HG03095 (cell line): ENCODE measurements around the gene ITGAE.
"Not testable (repeated sequence)": the region's sequence is repeated elsewhere in the genome, so short reads cannot be mapped to it uniquely, and the experiment has no call there.

ENCODE experiments used
- ATAC-seq: cut with Tn5 transposase; IDR thresholded peaks from one replicate; pipeline ENCODE4 v1.9.1; 2021; ENCODE audit warnings: moderate library complexity; ENCODE audit not compliant: unreplicated experiment

Gene ITGAE

DNA sequence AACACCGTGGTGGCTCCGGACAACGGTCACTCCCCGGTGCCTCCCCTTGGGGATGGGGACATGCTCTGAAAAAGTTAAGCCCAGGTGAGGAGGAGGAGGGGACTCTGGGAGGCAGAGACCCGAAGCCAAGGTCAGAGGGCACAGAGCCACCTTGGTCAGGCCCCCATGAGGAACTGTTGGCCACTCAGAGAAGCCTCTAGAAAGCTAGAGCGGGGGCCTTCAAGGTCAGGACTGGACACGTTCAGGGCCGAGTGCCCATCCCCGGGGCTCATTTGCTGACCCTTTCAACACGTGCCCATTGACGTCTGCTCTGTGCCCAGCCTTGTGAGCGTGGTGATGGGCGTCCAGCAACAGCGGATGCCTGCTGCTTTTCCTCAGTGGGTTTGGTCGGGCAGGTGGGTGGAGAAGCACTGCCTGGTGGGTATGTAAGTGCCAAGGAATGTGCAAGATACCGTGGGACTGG is 39.0 kb downstream of the ITGAE start:
- ATAC-seq: no peak

- no peak for ATAC-seq
Observed at GRCh38 chr17:3761036-3761917, 39.7 kb downstream of the ITGAE start.

DNA sequence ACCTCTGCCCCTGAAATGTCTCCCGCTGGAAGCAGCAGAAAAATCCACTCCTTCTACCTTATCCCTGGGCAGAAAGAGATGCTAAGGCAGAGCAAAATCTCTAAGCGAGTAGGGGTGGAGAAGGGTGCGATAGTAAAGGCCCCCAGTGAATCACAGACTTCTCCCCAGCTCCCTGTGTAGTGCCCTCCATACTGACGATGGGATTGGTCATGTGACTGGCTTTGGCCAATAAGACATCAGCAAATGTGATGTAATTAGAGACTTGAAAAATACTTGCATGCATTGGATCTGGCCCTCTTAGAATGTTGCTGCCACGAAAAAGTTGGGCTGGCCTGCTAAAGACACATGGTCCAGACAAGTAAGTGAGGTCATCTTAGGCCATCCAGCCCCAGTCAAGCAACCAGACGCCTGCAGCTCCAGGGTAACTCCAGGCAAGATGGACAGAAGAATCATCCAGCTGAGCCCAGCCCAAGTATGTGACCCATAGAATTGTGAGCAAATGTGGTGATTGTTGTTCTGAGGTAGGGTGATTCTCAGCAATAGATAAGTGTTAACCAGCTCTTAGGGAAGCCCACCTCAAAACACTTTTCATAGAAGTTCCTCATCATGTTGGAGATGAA is 41.3 kb downstream of the ITGAE start:
- ATAC-seq: no peak

DNA sequence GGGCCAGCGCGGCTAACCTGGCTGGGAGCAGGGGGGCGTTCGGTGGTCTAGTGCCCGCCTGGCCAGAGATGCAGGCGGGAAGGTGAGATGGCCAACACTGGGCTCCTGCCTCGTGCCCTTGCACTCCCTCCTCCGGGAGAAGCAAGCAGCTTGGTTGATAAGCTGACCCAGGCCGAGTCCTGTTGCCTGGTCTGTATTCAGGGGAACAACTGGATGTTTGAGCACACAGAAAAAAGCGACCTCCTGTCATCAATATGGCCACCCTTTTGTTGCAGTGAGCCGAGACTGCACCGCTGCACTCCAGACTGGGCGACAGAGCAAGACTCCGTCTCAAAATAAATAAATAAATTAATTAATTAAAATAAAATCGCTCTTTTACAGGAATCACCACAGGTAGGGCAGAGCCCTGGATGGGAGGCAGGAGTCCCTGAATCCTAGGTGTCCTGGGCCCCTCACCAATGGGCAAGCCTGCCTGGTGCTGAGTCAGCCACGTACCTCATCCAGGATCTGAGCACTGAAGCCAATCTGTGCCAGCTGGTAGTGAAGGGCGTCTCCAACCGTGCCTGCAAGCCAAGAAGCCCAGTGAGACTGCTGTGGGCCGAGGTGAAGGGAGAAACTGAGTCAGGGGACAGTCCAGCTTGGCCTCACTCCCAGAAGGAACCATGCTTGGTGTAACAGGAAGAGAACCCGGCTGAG is 45.5 kb downstream of the ITGAE start:
- no peak for ATAC-seq

DNA sequence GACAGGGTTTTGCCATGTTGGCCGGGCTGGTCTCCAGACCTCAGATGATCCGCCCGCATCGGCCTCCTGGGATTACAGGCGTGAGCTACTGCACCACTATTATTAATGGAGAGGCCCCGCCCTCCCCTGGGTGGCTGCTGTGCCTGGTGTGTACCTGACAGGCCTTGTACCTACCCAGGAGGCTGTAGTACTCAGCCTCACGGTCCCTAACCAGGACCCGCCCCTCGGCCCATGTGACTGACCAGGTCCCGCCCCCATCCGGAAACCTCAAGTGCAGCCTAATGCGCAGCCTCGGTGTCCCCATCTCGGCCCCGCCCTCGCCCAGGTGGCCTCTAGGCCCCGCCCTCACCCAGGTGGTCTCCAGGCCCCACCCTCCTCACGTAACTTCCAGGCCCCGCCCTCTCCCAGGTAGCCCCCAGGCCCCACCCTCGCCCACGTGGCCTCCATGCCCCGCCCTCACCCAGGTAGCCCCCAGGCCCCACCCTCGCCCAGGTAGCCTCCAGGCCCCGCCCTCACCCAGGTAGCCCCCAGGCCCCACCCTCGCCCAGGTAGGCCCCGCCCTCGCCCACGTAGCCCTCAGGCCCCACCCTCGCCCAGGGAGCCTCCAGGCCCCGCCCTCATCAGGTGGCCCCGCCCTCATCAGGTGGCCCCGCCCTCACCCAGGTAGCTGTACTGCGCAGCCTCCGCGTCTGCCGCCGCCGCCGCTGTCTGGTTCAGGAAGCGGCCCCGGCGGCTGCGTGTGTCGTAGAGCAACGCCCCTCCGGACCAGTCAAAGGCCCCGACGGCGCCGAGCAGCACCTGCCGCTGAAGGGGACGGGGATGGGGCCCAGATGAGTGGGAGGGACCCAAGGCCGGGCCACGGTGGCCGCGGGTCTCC is 46.3 kb downstream of the ITGAE start:
- no peak for ATAC-seq

GRCh38 chr17:3754066-3754457 is 46.9 kb downstream of the ITGAE start:
- no peak for ATAC-seq

- no peak for ATAC-seq
Observed at GRCh38 chr17:3753624-3754023, 47.4 kb downstream of the ITGAE start.

DNA sequence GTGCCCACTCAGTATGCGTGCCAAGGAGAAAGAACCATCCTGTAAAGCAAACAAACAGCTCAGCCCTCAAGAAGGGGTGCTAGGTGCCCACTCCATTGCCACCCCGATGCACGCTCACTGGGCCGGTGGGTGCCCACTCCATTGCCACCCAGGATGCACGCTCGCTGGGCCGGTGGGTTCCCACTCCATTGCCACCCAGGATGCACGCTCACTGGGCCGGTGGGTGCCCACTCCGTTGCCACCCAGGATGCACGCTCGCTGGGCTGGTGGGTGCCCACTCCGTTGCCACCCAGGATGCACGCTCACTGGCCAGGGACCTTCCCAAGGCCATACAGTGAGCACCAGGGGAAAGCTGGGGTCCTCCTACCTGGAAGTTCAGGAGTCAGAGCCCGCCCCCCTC is 49.2 kb downstream of the ITGAE start:
- ATAC-seq: no peak

GRCh38 chr17:3750926-3751325 is 50.1 kb downstream of the ITGAE start:
- no peak for ATAC-seq

GRCh38 chr17:3750296-3750695 is 50.7 kb downstream of the ITGAE start:
- ATAC-seq: no peak

GRCh38 chr17:3748576-3748975 is 52.4 kb downstream of the ITGAE start:
- ATAC-seq: no peak

DNA sequence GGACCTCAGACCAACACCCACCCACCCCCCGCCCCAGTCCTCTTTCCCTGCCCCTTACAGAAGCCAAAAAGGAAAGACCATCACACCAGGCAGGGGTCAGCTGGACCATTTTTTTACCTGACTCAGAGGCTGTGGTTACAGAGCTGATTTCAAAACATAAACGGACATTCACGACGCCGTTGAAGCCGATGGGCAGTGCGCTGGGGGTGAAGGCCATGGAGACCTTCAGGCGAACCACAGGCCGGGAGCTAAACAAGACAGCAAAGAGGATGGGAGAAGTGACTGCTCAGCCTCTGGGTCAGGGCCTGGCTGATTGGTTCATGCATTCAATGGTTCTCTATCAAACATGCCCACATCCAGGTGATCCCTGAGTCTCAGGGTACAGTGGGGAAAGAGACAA is 53.2 kb downstream of the ITGAE start:
- ATAC-seq: no peak

GRCh38 chr17:3745071-3745470 is 55.9 kb downstream of the ITGAE start:
- no peak for ATAC-seq

GRCh38 chr17:3744014-3744413 is 57.0 kb downstream of the ITGAE start:
- no peak for ATAC-seq

DNA sequence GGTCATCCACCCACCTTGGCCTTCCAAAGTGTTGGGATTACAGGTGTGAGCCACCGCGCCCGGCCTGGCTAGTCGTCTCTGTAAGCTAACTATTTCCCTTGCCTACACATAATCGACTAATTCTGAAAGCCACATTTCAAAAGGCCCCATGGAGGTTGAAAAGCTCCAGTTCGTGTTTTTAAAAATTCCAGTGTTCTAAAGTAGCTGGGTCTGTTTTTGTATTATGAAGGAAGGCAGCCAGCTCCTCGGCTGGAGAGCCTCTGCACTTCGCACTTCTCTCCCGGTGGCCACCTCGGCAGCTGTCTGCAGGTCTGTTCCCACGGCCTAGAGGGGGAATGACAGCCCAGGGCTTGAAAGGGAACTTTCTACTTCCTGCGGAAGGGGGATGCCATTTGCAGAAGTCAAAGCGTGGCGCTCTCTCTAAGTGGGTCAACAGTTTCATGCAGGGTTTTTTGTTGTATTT is 60.3 kb downstream of the ITGAE start:
- ATAC-seq: no peak

DNA sequence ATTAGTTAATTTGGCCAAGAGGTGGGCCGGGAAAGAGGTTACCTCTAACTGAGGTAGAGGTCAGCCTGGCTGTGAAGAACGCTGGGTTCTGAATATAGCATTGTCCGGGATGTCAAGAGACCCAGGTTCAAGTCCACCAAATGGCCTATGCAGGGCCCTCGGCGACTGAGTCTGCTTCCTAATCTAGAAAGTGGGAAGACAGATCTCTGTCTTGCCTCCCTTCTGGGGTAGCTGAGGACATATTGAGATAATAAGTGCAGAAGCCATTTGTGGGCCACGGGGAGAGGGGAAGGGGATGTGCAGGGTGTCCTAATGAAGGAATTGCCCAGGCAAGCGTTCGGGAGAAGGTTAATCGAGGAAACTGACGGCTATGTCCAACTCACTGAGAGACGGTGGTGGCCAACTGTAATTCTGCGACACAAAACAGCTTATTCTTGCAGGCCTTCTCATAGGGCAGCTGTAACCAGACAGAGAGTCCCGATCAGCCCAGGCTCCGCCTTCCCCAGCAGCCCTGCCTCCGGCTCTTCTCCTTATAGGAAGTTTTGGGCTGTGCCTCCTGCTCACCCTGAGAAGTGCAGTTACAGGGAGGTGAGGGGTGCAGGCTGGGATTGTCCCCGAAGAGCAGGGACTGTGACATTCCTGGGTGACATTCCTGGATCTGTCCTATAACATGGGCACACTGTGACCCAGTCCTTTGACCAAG is 61.4 kb downstream of the ITGAE start:
- no peak for ATAC-seq

- no peak for ATAC-seq
Observed at GRCh38 chr17:3738562-3739295, 62.3 kb downstream of the ITGAE start.

GRCh38 chr17:3735515-3735914 is 65.5 kb downstream of the ITGAE start:
- ATAC-seq: no peak

DNA sequence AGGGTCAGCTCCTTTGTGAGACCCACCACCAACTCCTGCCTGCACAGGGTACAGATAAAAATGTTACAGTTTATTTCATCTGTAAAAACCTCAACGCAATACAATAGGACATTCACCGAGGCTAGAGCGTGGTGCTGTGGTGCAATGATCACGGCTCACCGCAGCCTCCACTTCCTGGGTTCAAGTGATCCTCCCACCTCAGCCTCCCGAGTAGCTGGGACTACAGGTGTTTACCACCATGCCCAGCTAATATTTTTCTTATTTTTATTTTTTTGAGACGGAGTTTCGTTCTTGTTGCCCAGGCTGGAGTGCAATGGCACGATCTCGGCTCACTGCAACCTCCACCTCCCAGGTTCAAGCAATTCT is 66.1 kb downstream of the ITGAE start:
- not testable (repeated sequence) for ATAC-seq
